Endothelial cell of umbilical vein (primary cell): ENCODE results near the gene ACTL10. TPM values are rescaled to one million over a fixed set of nuclear protein-coding genes. Genes with fewer than 3 reads are reported as not detected.

ENCODE experiments used
- BruUV-seq: library from RNA; stranded (reverse); fragments of 400-500 nt; replicated peaks from 2 replicates; lab custom pipeline; 2021; lab: Mats Ljungman, UMichigan
- CTCF ChIA-PET: fragments of 300-600, 350-600 bp; sonication (Branson Sonifier 250); formaldehyde crosslinking; loops from one replicate; lab custom pipeline; 2021; ENCODE audit warnings: antibody characterized with exemption, inconsistent platforms; lab: Charles Lee
- POLR2A ChIA-PET: fragments of 300-600, 350-600 bp; sonication (Branson Sonifier 250); formaldehyde crosslinking; loops from one replicate; lab custom pipeline; 2021; ENCODE audit warnings: antibody characterized with exemption, inconsistent platforms; lab: Charles Lee
- DNase-seq: peaks from one replicate; pipeline ENCODE4 v3.0.0-alpha.2; 2011; ENCODE audit warnings: low read depth, low spot score
- FAIRE-seq: peaks from 2 replicates; lab custom pipeline; 2011; peaks lifted over from hg19 to GRCh38; lab: Jason Lieb, UNC
- H2AFZ ChIP-seq: 2 replicates; pipeline ENCODE4 v1.6.0; 2012; ENCODE audit warnings: low read depth, low read length, control low read depth, inconsistent platforms
- H3K27ac ChIP-seq: 2 replicates; pipeline ENCODE4 v1.5.1; 2011; ENCODE audit warnings: low read depth, mild to moderate bottlenecking, control low read depth, low read length, moderate library complexity; ENCODE audit not compliant: insufficient read depth
- H3K27me3 ChIP-seq, 2 experiments: 2 replicates each; pipeline versions ENCODE4 v1.6.0 to v1.6.1; 2011; ENCODE audit warnings: low read length in 2 of 2, mixed read lengths in 1 of 2; ENCODE audit not compliant: control insufficient read depth in 2 of 2, insufficient read depth in 2 of 2
- H3K36me3 ChIP-seq, 2 experiments: 2 replicates in 1 of 2; 3 replicates in 1 of 2; pipeline ENCODE4 v1.5.1; 2011; ENCODE audit warnings: low read length in 2 of 2, mild to moderate bottlenecking in 1 of 2, moderate library complexity in 1 of 2; ENCODE audit not compliant: control insufficient read depth in 2 of 2, insufficient read depth in 2 of 2; ENCODE audit errors: extremely low read depth in 1 of 2
- H3K4me1 ChIP-seq: 3 replicates; pipeline ENCODE4 v1.5.1; 2011; ENCODE audit warnings: mild to moderate bottlenecking, low read length; ENCODE audit not compliant: control insufficient read depth, insufficient read depth; ENCODE audit errors: extremely low read depth
- H3K4me2 ChIP-seq: 2 replicates; pipeline ENCODE4 v1.6.1; 2011; ENCODE audit warnings: low read length, control low read depth, mixed read lengths; ENCODE audit not compliant: insufficient read depth
- H3K4me3 ChIP-seq, 3 experiments: fragments of 200-600 bp in 1 of 3; sonication (generic), shearing (Covaris generic) in 1 of 3; replicated peaks in 1 of 3; 2 replicates each; pipeline ENCODE4 v1.5.1; 2011 to 2016; ENCODE audit warnings: control low read depth in 3 of 3, low read length in 3 of 3, mild to moderate bottlenecking in 2 of 3, inconsistent platforms in 1 of 3, low read depth in 1 of 3, moderate library complexity in 1 of 3; ENCODE audit not compliant: insufficient read depth in 1 of 3
- H3K79me2 ChIP-seq: 2 replicates; pipeline ENCODE4 v1.6.0; 2012; ENCODE audit warnings: low read length, inconsistent platforms; ENCODE audit not compliant: control insufficient read depth, insufficient read depth
- H3K9ac ChIP-seq: replicated peaks from 2 replicates; pipeline ENCODE3; 2011; ENCODE audit warnings: low read length, control low read depth; ENCODE audit not compliant: insufficient read depth; ENCODE audit errors: extremely low read depth
- H3K9me1 ChIP-seq: replicated peaks from 3 replicates; pipeline ENCODE4 v1.6.0; 2011; ENCODE audit warnings: mild to moderate bottlenecking, low read length; ENCODE audit not compliant: control insufficient read depth, insufficient read depth; ENCODE audit errors: extremely low read depth
- H3K9me3 ChIP-seq: replicated peaks from 2 replicates; pipeline ENCODE4 v1.5.1; 2012; ENCODE audit warnings: low read length, inconsistent platforms; ENCODE audit not compliant: control insufficient read depth, insufficient read depth
- H4K20me1 ChIP-seq: replicated peaks from 2 replicates; pipeline ENCODE3; 2011; ENCODE audit warnings: mild to moderate bottlenecking, low read length; ENCODE audit not compliant: control insufficient read depth, insufficient read depth; ENCODE audit errors: extremely low read depth
- EZH2 ChIP-seq: IDR thresholded peaks from 2 replicates; pipeline ENCODE4 v1.6.1; 2012; ENCODE audit warnings: borderline replicate concordance, low read depth, mild to moderate bottlenecking, moderate library complexity, low read length, inconsistent platforms; ENCODE audit not compliant: severe bottlenecking
- GATA2 ChIP-seq: IDR thresholded peaks from 2 replicates; pipeline ENCODE4 v1.7.0; 2011; ENCODE audit warnings: low read depth, mild to moderate bottlenecking, moderate library complexity, mixed read lengths, low read length; ENCODE audit not compliant: insufficient read length, insufficient read depth
- JUN ChIP-seq: IDR thresholded peaks from 2 replicates; pipeline ENCODE4 v1.6.1; 2011; ENCODE audit warnings: borderline replicate concordance, low read depth; ENCODE audit not compliant: insufficient read length, insufficient read depth
- MYC ChIP-seq: IDR thresholded peaks from one replicate; pipeline ENCODE4 v1.6.1; 2011; ENCODE audit warnings: mild to moderate bottlenecking, low read depth, low read length
- POLR2A ChIP-seq: IDR thresholded peaks from 2 replicates; pipeline ENCODE4 v1.6.1; 2012; ENCODE audit warnings: low read depth, mild to moderate bottlenecking, control low read depth, low read length
- POLR2AphosphoS5 ChIP-seq: IDR thresholded peaks from 2 replicates; pipeline ENCODE4 v1.6.1; 2012; ENCODE audit warnings: low read depth, mild to moderate bottlenecking, control low read depth, low read length, moderate library complexity; ENCODE audit not compliant: insufficient read depth
- dilution Hi-C: fragments of 300-500 bp; cut with MboI; formaldehyde crosslinking; loops from one replicate; pipeline ENCODE4 v1.15.0; 2019; ENCODE audit warnings: low sequenced_read_pairs; ENCODE audit not compliant: extremely low pct_ligation_motif_present
- intact Hi-C: fragments of 100-400 bp; cut with micrococcal nuclease; formaldehyde crosslinking; loops from one replicate; pipeline ENCODE4 v1.10.0; 2022
- polyA plus RNA-seq, 4 experiments: library from polyadenylated mRNA; depleted of rRNA in 3 of 4; stranded (reverse) in 3 of 4; unstranded in 1 of 4; fragments of >200 nt; gene quantifications; 2 replicates each; pipeline versions ENCODE4 v1.2.1 to v1.2.3, GENCODE V29; 2011 to 2012; ENCODE audit warnings: missing spikeins in 1 of 4
- total RNA-seq: library from RNA; stranded (reverse); gene quantifications from 2 replicates; pipeline ENCODE4 v1.2.3, GENCODE V29; 2021

ACTL10 gene
- total and polyA plus RNA-seq, 2 donors (not counting 3 experiments of a cell fraction or from before 2014, with no cell fraction given): 0.92 to 1.4 TPM

DNA sequence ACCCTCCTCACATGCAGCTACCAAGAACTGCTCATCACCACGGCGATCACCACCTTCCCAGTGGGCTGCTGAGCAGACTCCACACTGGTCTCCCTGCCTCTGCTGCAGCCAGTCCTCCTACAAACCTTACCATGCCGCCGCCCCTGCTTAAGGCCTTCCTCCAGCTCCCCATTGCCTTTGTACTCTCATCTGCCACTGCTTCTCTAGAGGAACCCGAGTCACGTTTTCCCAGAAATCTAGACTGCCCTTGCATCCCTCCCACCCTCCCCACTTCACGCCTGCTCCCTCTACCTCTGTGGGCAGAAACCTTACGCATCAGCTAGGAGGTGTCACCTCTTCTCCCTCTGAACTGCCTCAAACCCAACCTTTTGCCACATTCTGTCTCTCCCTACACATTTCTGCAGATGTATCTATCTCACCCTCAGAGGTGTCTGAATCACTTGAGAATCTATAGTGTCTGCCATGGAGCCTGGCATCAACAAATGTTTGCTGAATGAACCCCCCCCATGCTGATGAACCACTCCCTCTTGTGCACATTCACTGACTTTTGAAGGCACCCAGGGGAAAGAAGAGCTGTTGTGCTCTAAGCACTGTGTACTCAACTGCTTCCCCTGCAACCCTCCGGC is 15.1 kb downstream of the ACTL10 start:
- POLR2A ChIA-PET: interaction anchor here (1.1 kb wide), 1 partner anchor 311 kb away, joined by 3 read pairs; no protein-coding TSS in a partner anchor
- H3K79me2 ChIP-seq: peaks cover 26% of the 10 kb centered on the region
- no TSS peak for BruUV-seq
- dilution Hi-C loops (no loop called here), intact Hi-C loops (no loop called here)
- no peak overlapping the region for H2AFZ ChIP-seq
- H3K4me1 ChIP-seq: peaks cover 18% of the 10 kb centered on the region
- no peaks in the 10 kb centered on the region for H4K20me1 ChIP-seq
- no peak overlapping the region for H3K27ac ChIP-seq
- TF ChIP-seq GATA2 (no peak), EZH2 (no peak), MYC (no peak), POLR2AphosphoS5 (no peak)
- CTCF ChIA-PET: interaction anchor here (0.5 to 2.9 kb wide), 2 partner anchors 14 to 70 kb away, joined by 3 to 10 read pairs; no protein-coding TSS in a partner anchor
- DNase-seq (no peak), FAIRE-seq (no peak)
- H3K4me2 ChIP-seq: no peak overlapping the region
- H3K36me3 ChIP-seq: no peaks in the 10 kb centered on the region
- H3K9me1 ChIP-seq: no peaks in the 10 kb centered on the region
- no peak overlapping the region for H3K4me3 ChIP-seq
- no peaks in the 10 kb centered on the region for H3K9me3 ChIP-seq
- no peaks in the 10 kb centered on the region for H3K27me3 ChIP-seq
- H3K9ac ChIP-seq: no peak overlapping the region

DNA sequence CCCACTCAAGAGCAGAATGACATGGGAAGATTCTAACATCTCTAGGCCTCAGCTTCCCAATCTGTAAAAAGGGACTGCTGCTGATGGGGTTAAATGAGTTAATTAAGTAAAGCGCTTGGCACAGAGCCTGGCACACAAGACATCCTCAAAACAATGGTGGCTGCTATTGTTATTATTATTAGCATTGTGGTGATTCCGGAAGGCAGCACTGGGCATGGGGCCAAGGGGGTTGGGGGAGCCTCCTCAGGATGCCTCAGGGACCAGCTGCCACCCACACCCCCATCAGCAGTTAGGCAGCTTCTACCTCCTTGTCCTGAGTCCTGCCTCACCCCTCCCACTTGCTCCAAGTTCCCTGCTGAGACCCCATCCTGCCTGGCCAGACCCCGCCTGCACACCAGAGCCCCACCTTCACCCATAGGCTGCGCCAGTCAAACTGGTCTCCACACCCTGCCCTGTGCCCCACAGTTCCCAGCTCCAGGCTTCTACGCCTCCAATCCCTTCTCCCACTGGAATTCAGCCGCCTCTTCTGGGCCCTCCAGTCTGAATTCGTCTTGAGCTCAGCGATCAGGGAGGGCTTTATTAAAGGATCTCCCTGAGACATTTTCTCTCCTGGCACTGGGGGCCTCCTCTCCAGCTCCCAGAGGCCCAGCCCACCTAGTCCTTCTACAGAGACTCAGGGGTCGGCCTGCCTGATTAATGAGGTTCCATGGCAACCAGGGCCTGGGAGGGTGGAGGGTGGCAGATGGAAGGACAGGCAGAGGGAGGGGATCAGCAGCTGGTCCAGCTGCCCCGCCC is 18.0 kb downstream of the ACTL10 start:
- dilution Hi-C loops: no loop called here
- H3K27me3 ChIP-seq: no peaks in the 10 kb centered on the region
- H3K4me1 ChIP-seq: peaks cover 32% of the 10 kb centered on the region
- peak overlapping the region in 1 of 3 experiments; percentile 50 for H3K4me3 ChIP-seq
- H3K9me3 ChIP-seq: no peaks in the 10 kb centered on the region
- CTCF ChIA-PET: interaction anchor here (1.0 to 1.7 kb wide), 5 partner anchors 9 to 103 kb away, joined by 3 to 13 read pairs (median 4); partner anchors contain the start of genes ACTL10 and PXMP4
- POLR2A ChIA-PET: interaction anchor here (0.6 kb wide), 1 partner anchor 135 kb away, joined by 3 read pairs; no protein-coding TSS in a partner anchor
- no TSS peak for BruUV-seq
- H2AFZ ChIP-seq: no peak overlapping the region
- no peak overlapping the region for H3K27ac ChIP-seq
- no peaks in the 10 kb centered on the region for H3K36me3 ChIP-seq
- FAIRE-seq (peak; percentile 82), DNase-seq (peak; percentile 49)
- no peaks in the 10 kb centered on the region for H3K9me1 ChIP-seq
- peak; percentile 12 for TF ChIP-seq POLR2A
- no peak for TF ChIP-seq JUN
- no peak for TF ChIP-seq POLR2AphosphoS5
- H3K79me2 ChIP-seq: peaks cover 26% of the 10 kb centered on the region
- intact Hi-C loops: loop anchor here (1.0 to 5.0 kb wide), 2 partner anchors 10 to 48 kb away; partner anchors contain the start of genes NECAB3 and ZNF341
- H3K4me2 ChIP-seq: peak overlapping the region; percentile 70
- H4K20me1 ChIP-seq: no peaks in the 10 kb centered on the region
- peak overlapping the region; percentile 68 for H3K9ac ChIP-seq
